ENCODE data around the gene CADM2.

The CADM2 gene

DNA sequence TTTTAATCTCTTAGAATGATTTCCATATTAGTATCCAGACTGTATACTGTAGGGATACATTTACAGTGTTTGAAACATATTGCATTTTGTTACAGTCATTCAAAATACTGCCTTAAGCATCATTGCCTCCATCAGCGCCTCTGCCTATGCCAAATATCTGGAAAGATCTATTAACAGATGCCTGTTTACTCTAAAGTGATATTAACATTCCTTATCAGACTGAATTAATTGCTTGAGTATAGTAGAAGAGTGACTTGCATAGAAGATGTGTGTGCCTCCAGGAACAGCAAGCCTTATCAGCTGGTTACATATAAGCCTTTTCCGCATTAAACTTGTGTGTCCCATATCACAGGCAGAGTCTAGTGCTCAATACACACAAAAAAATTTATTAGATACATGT is 379.1 kb downstream of the CADM2 start:
- no peaks in the 10 kb centered on the region for H3K9me3 ChIP-seq (ENCODE audit: low read length)
- H3K9ac ChIP-seq (ENCODE audit: low read length) = no peak overlapping the region
- no peak overlapping the region for H3K4me3 ChIP-seq (ENCODE audit: low read depth in 1 of 2, low read length in 2 of 2)
- H3K36me3 ChIP-seq (ENCODE audit: insufficient read depth, low read length) = no peaks in the 10 kb centered on the region
- H3K27me3 ChIP-seq (ENCODE audit: control insufficient read depth in 1 of 2, insufficient read depth in 2 of 2, low read length in 2 of 2) = no peaks in the 10 kb centered on the region
- no peak overlapping the region for H3K27ac ChIP-seq (ENCODE audit: low read depth, low read length)
- H3K4me1 ChIP-seq (ENCODE audit: insufficient read depth, low read length) = no peaks in the 10 kb centered on the region

DNA sequence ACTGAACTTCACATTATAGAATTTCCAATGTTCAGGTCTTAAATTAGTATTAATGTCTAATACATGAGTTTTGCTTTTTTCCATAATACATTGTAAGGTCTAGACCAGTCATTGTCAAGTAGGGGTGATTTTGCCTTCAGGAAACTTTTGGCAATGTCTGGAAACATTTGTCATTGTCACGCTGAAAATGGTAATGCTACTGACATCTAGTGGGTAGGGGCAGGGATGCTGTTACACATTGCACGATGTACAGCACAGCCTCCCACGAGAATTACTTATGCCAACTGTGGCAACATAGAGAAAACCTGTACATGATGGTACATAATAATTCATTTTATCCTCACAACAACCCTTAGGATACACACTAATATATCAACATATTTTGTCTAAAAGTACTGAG is 384.1 kb downstream of the CADM2 start:
- Histone ChIP-seq H3K36me3 (ENCODE audit: insufficient read depth, low read length) (no peaks in the 10 kb centered on the region), H3K4me3 (ENCODE audit: low read depth in 1 of 2, low read length in 2 of 2) (no peak overlapping the region), H3K27me3 (ENCODE audit: control insufficient read depth in 1 of 2, insufficient read depth in 2 of 2, low read length in 2 of 2) (no peaks in the 10 kb centered on the region), H3K4me1 (ENCODE audit: insufficient read depth, low read length) (no peaks in the 10 kb centered on the region), H3K9ac (ENCODE audit: low read length) (no peak overlapping the region), H3K27ac (ENCODE audit: low read depth, low read length) (no peak overlapping the region), H3K9me3 (ENCODE audit: low read length) (no peaks in the 10 kb centered on the region)

DNA sequence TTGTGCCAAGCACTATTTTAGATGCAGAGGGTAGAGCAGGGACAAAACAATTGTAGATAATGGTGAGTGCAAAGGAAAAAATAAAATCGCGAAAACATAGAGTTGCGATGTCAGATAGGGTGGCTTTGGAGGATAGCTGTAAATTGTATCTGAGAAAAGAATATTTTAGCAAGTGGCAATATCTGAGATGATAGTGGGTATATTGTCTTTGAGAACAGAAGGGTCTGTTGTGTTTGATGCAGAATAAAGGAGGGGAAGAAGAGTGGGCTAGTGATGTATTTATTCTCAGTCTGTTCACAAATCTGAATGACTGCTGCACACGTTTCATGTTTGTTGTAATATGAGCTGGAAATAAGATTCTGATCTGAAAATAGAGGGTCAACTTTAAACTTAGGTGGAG is 396.8 kb downstream of the CADM2 start:
- H3K9me3 ChIP-seq (ENCODE audit: low read length) = no peaks in the 10 kb centered on the region
- H3K36me3 ChIP-seq (ENCODE audit: insufficient read depth, low read length) = no peaks in the 10 kb centered on the region
- H3K27ac ChIP-seq (ENCODE audit: low read depth, low read length) = no peak overlapping the region
- H3K4me1 ChIP-seq (ENCODE audit: insufficient read depth, low read length) = no peaks in the 10 kb centered on the region
- no peak overlapping the region for H3K4me3 ChIP-seq (ENCODE audit: low read depth in 1 of 2, low read length in 2 of 2)
- H3K27me3 ChIP-seq (ENCODE audit: control insufficient read depth in 1 of 2, insufficient read depth in 2 of 2, low read length in 2 of 2) = no peaks in the 10 kb centered on the region
- no peak overlapping the region for H3K9ac ChIP-seq (ENCODE audit: low read length)

DNA sequence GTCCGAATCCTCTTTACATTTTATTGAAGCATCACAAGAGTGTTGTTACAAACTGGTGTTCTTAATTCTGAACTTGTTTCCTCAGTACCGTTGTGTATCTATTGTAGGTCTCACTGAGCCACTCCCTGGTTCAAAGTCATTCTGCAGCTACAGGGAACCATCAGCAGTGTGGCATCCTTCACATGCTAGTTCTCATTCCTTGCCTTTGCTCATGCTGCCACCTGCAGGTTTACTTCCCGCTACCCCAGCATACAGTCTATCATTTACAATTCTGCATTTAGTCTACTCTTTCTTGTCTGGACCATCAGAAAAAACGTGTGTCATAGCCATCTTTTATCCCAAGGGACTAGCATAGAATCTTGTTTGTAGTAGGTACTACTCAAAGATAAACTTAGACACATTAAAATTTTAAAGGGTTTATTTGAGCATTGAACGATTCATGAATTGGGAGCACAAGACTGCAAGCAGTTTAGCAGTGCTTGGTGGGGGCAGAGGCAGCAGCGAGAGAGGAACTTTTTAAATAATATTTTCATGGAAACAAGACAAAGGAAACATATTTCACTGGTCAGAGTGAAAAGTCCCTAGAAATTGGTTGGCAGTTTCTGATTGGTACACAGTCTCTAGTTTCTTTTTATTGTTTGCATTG is 402.1 kb downstream of the CADM2 start:
- Histone ChIP-seq H3K9me3 (ENCODE audit: low read length) (no peaks in the 10 kb centered on the region), H3K27ac (ENCODE audit: low read depth, low read length) (no peak overlapping the region), H3K9ac (ENCODE audit: low read length) (no peak overlapping the region), H3K27me3 (ENCODE audit: control insufficient read depth in 1 of 2, insufficient read depth in 2 of 2, low read length in 2 of 2) (no peaks in the 10 kb centered on the region), H3K4me1 (ENCODE audit: insufficient read depth, low read length) (no peaks in the 10 kb centered on the region), H3K36me3 (ENCODE audit: insufficient read depth, low read length) (no peaks in the 10 kb centered on the region), H3K4me3 (ENCODE audit: low read depth in 1 of 2, low read length in 2 of 2) (no peak overlapping the region)

DNA sequence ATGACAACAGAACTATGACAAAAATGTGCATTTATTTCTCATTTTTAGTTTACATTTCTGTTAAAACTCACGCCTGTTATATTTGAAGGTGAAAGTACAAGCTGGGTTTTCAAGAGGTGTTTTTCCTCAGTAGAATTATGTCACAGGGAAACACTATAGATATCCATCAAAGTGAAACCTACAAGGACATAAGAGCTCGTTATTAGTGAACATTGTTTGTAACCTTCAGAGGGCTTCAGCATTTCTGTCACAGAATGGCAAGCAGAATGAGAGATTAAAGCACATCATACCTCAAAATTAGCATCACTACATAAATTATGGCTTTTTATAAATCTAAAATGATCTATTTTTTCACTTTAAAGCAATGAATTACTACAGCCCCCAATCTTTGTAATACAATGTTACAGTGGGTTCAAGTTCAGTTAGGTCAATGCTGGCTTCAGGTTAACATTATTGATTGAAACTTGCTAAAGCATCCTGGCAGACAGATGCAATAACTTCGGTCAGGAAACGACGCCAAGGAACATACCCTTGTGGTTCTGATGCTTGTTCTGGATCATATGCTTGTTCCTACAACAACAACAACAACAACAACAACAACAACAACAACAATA is 405.6 kb downstream of the CADM2 start:
- no peak overlapping the region for H3K9ac ChIP-seq (ENCODE audit: low read length)
- no peaks in the 10 kb centered on the region for H3K4me1 ChIP-seq (ENCODE audit: insufficient read depth, low read length)
- no peaks in the 10 kb centered on the region for H3K27me3 ChIP-seq (ENCODE audit: control insufficient read depth in 1 of 2, insufficient read depth in 2 of 2, low read length in 2 of 2)
- no peaks in the 10 kb centered on the region for H3K9me3 ChIP-seq (ENCODE audit: low read length)
- H3K36me3 ChIP-seq (ENCODE audit: insufficient read depth, low read length) = no peaks in the 10 kb centered on the region
- H3K4me3 ChIP-seq (ENCODE audit: low read depth in 1 of 2, low read length in 2 of 2) = no peak overlapping the region
- no peak overlapping the region for H3K27ac ChIP-seq (ENCODE audit: low read depth, low read length)

DNA sequence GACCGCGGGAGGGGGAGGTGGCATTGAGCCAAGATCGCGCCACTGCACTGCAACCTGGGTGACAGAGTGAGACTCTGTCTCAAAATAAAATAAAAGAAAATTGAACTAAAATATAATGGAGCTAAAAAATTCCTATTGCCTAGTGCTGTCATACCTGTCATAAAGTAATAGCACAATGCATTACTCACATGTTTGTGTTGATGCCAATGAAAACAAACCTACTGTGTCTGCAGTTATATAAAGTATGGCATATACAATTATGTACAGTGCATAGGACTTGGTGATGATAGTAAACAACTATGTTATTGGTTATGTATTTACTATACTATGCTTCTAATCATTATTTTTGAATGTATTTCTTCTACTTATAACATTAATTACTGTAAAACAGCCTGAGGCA is 411.6 kb downstream of the CADM2 start:
- H3K4me1 ChIP-seq (ENCODE audit: insufficient read depth, low read length) = no peaks in the 10 kb centered on the region
- no peaks in the 10 kb centered on the region for H3K9me3 ChIP-seq (ENCODE audit: low read length)
- no peak overlapping the region for H3K4me3 ChIP-seq (ENCODE audit: low read depth in 1 of 2, low read length in 2 of 2)
- H3K27ac ChIP-seq (ENCODE audit: low read depth, low read length) = no peak overlapping the region
- no peaks in the 10 kb centered on the region for H3K27me3 ChIP-seq (ENCODE audit: control insufficient read depth in 1 of 2, insufficient read depth in 2 of 2, low read length in 2 of 2)
- no peaks in the 10 kb centered on the region for H3K36me3 ChIP-seq (ENCODE audit: insufficient read depth, low read length)
- H3K9ac ChIP-seq (ENCODE audit: low read length) = no peak overlapping the region

DNA sequence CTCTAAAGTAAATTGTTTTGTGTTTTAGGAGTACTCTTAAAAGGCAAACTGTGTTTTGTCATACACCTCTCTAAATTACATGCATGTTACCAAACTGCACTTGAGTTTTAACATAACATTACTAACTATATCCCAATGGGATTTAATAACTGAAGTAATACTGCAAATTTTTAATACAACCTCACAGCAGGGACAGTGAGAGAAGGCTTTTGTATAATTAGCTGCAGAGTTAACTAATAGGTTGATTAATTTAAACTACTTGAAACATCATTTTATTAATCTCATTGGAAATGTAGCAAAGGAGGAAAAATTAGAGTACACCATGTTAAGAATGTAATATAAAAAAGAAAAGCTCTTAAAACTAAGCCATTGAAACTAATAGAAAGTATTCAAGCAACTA is 417.3 kb downstream of the CADM2 start:
- Histone ChIP-seq H3K4me3 (ENCODE audit: low read depth in 1 of 2, low read length in 2 of 2) (no peak overlapping the region), H3K27me3 (ENCODE audit: control insufficient read depth in 1 of 2, insufficient read depth in 2 of 2, low read length in 2 of 2) (no peaks in the 10 kb centered on the region), H3K9ac (ENCODE audit: low read length) (no peak overlapping the region), H3K27ac (ENCODE audit: low read depth, low read length) (no peak overlapping the region), H3K4me1 (ENCODE audit: insufficient read depth, low read length) (no peaks in the 10 kb centered on the region), H3K9me3 (ENCODE audit: low read length) (no peaks in the 10 kb centered on the region), H3K36me3 (ENCODE audit: insufficient read depth, low read length) (no peaks in the 10 kb centered on the region)

DNA sequence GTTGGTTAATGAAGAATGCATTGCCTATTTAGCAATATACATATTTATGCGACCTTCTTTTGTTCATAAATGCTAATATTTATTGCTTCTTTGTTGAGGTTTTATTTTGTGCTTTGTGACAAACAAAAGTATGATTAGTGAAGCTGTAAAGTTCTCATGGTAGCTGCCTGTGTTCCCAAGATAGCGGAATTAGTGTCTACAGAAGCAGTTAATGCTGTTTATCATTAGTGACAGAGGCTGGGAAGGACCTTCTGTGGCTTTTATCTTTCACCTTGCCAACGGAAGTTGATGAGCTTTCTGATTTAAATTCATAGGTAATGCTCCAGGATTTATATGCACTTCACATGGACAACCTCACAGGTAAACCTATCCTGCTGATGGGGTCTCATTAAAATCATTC is 418.3 kb downstream of the CADM2 start:
- no peaks in the 10 kb centered on the region for H3K36me3 ChIP-seq (ENCODE audit: insufficient read depth, low read length)
- no peak overlapping the region for H3K27ac ChIP-seq (ENCODE audit: low read depth, low read length)
- no peaks in the 10 kb centered on the region for H3K4me1 ChIP-seq (ENCODE audit: insufficient read depth, low read length)
- H3K9ac ChIP-seq (ENCODE audit: low read length) = no peak overlapping the region
- H3K9me3 ChIP-seq (ENCODE audit: low read length) = no peaks in the 10 kb centered on the region
- H3K27me3 ChIP-seq (ENCODE audit: control insufficient read depth in 1 of 2, insufficient read depth in 2 of 2, low read length in 2 of 2) = no peaks in the 10 kb centered on the region
- no peak overlapping the region for H3K4me3 ChIP-seq (ENCODE audit: low read depth in 1 of 2, low read length in 2 of 2)

DNA sequence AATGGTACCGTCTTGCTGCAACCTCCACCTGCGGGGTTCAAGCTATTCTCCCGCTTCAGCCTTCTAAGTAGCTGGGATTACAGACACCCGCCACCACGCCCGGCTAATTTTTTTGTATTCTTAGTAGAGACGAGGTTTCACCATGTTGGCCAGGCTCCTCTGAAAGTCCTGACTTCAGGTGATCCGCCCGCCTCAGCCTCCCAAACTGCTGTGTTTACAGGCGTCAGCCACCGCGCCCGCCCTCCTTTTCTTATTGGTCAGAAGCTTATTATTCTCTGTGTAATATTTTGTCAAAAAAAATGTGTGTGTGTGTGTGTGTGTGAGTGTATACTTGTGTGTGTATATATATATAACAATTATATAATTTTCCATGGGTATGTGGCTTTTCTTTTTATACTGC is 425.6 kb downstream of the CADM2 start:
- Histone ChIP-seq H3K9me3 (ENCODE audit: low read length) (no peaks in the 10 kb centered on the region), H3K27me3 (ENCODE audit: control insufficient read depth in 1 of 2, insufficient read depth in 2 of 2, low read length in 2 of 2) (no peaks in the 10 kb centered on the region), H3K4me1 (ENCODE audit: insufficient read depth, low read length) (peaks cover 4% of the 10 kb centered on the region), H3K27ac (ENCODE audit: low read depth, low read length) (no peak overlapping the region), H3K4me3 (ENCODE audit: low read depth in 1 of 2, low read length in 2 of 2) (no peak overlapping the region), H3K36me3 (ENCODE audit: insufficient read depth, low read length) (no peaks in the 10 kb centered on the region), H3K9ac (ENCODE audit: low read length) (no peak overlapping the region)

DNA sequence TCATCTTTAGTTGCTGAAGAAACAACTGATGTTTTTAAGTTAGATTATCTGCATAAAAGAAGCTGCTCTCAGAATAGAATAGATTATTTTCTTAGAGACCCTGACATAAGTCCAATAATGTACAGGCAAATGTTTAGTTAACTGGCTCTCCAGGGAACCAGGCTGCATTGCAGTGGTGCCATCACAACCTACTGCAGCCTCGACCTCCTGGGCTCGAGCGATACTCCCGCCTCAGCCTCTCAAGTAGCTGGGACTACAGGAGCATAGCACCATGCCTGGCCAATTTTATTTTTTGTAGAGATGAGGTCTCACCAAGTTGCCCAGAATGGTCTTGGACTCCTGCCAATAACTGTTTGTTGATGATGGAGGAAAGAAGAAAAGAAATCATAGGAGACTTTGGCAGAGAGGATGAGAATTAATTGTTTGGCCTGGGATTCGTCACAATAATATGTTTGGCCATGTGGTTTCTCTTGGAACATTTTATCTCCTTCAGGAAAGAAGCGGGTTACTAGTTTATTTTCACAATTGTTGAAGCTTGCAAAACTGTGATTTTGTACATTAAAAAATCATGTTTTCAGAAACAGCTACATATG is 429.2 kb downstream of the CADM2 start:
- Histone ChIP-seq H3K9ac (ENCODE audit: low read length) (no peak overlapping the region), H3K4me1 (ENCODE audit: insufficient read depth, low read length) (peaks cover 4% of the 10 kb centered on the region), H3K4me3 (ENCODE audit: low read depth in 1 of 2, low read length in 2 of 2) (no peak overlapping the region), H3K27me3 (ENCODE audit: control insufficient read depth in 1 of 2, insufficient read depth in 2 of 2, low read length in 2 of 2) (no peaks in the 10 kb centered on the region), H3K36me3 (ENCODE audit: insufficient read depth, low read length) (no peaks in the 10 kb centered on the region), H3K27ac (ENCODE audit: low read depth, low read length) (no peak overlapping the region), H3K9me3 (ENCODE audit: low read length) (no peaks in the 10 kb centered on the region)

DNA sequence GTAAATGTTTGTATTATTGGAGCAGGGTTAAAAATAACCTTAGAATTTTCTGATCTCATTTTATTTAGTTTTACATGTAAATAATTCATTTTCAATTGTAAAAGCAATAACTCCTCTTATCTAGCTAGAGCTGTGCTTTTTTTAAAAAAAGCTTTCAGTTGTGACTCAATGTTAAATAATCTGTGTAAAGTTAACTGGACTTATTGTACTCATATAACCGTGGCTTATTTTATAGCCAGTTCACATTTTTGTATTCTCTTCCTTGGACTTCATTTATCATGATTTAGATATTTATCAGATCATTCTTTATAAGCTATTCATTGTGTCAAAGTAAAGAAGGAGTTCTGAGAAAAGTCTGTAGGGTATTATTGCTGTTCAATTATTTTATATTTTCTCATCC is 435.6 kb downstream of the CADM2 start:
- Histone ChIP-seq H3K36me3 (ENCODE audit: insufficient read depth, low read length) (no peaks in the 10 kb centered on the region), H3K9ac (ENCODE audit: low read length) (no peak overlapping the region), H3K9me3 (ENCODE audit: low read length) (no peaks in the 10 kb centered on the region), H3K27me3 (ENCODE audit: control insufficient read depth in 1 of 2, insufficient read depth in 2 of 2, low read length in 2 of 2) (no peaks in the 10 kb centered on the region), H3K27ac (ENCODE audit: low read depth, low read length) (no peak overlapping the region), H3K4me3 (ENCODE audit: low read depth in 1 of 2, low read length in 2 of 2) (no peak overlapping the region), H3K4me1 (ENCODE audit: insufficient read depth, low read length) (no peaks in the 10 kb centered on the region)

DNA sequence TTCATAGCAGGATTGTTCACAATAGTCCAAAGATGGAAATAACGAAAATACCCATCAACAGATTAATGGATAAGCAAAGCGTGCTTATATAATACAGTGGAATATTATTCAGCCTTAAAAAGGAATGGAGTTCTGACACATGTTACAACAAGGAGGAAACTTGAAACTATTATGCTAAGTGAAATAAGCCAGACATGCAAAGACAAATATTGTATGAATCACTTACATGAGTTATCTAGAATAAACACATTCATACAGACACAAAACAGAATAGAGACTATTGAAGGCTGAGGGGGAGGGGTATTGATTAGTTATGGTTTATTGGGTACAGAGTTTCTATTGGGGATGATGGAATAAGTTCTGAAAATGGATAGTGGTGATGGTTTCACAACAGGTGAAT is 438.6 kb downstream of the CADM2 start:
- Histone ChIP-seq H3K36me3 (ENCODE audit: insufficient read depth, low read length) (no peaks in the 10 kb centered on the region), H3K27me3 (ENCODE audit: control insufficient read depth in 1 of 2, insufficient read depth in 2 of 2, low read length in 2 of 2) (no peaks in the 10 kb centered on the region), H3K4me1 (ENCODE audit: insufficient read depth, low read length) (no peaks in the 10 kb centered on the region), H3K9me3 (ENCODE audit: low read length) (no peaks in the 10 kb centered on the region), H3K9ac (ENCODE audit: low read length) (no peak overlapping the region), H3K4me3 (ENCODE audit: low read depth in 1 of 2, low read length in 2 of 2) (no peak overlapping the region), H3K27ac (ENCODE audit: low read depth, low read length) (no peak overlapping the region)

Measured in muscle layer of colon (tissue), 2 donors.